Fibroblast of the aortic adventitia (primary cell): ENCODE measurements around the gene COL18A1. TPM values are rescaled to one million over a fixed set of nuclear protein-coding genes. Genes with fewer than 3 reads are reported as not detected.
"Not testable (repeated sequence)": the region's sequence is repeated elsewhere in the genome, so short reads cannot be mapped to it uniquely, and the experiment has no call there.

Experiments
- DNase-seq: peaks from one replicate; pipeline ENCODE4 v3.0.0-alpha.2; 2010; ENCODE audit warnings: low read depth
- H3K4me3 ChIP-seq: 2 replicates; pipeline ENCODE4 v1.5.1; 2011; ENCODE audit warnings: low read depth, mild to moderate bottlenecking, control low read depth, low read length, moderate library complexity
- CTCF ChIP-seq: IDR thresholded peaks from 2 replicates; pipeline ENCODE4 v1.5.1; 2011; ENCODE audit warnings: mild to moderate bottlenecking, low read length, control low read depth, inconsistent platforms; ENCODE audit not compliant: insufficient read depth
- total RNA-seq: library from RNA; depleted of rRNA; stranded (reverse); fragments of >200 nt; gene quantifications from 2 replicates; pipeline ENCODE4 v1.2.3, GENCODE V29; 2012; ENCODE audit warnings: low replicate concordance

The COL18A1 gene
- total RNA-seq, 1 donor, result 57.9 TPM

- no peak for TF ChIP-seq CTCF
- DNase-seq, result no peak
- H3K4me3 ChIP-seq, result no peak overlapping the region
These were observed 97.0 kb downstream of the COL18A1 start for GRCh38 chr21:45502006-45502345.

GRCh38 chr21:45502600-45502999 lies 97.6 kb downstream of the COL18A1 start:
- no peak for TF ChIP-seq CTCF

GRCh38 chr21:45503226-45503625 lies 98.3 kb downstream of the COL18A1 start:
- DNase-seq, H3K4me3 ChIP-seq: not testable (repeated sequence)

More at GRCh38 chr21:45502600-45502999, 97.6 kb downstream of the COL18A1 start:
- no peak overlapping the region for H3K4me3 ChIP-seq
- DNase-seq, result no peak

GRCh38 chr21:45504021-45504515 lies 99.1 kb downstream of the COL18A1 start:
- H3K4me3 ChIP-seq, result no peak overlapping the region
- TF ChIP-seq CTCF, result no peak
- no peak for DNase-seq

- TF ChIP-seq CTCF, result no peak
- no peak for DNase-seq
- H3K4me3 ChIP-seq, result no peak overlapping the region
These were observed 99.8 kb downstream of the COL18A1 start for GRCh38 chr21:45504516-45505415.

GRCh38 chr21:45505416-45506021 lies 100.6 kb downstream of the COL18A1 start:
- DNase-seq, result no peak
- no peak overlapping the region for H3K4me3 ChIP-seq
- TF ChIP-seq CTCF, result no peak

GRCh38 chr21:45506241-45506817 lies 101.4 kb downstream of the COL18A1 start:
- DNase-seq, result no peak
- no peak for TF ChIP-seq CTCF
- H3K4me3 ChIP-seq, result no peak overlapping the region
